Tibial nerve (tissue), 4 donors: ENCODE measurements around the gene OR5AK2.
"Not testable (repeated sequence)": the region's sequence is repeated elsewhere in the genome, so short reads cannot be mapped to it uniquely, and the experiment has no call there.

Source experiments
- CTCF ChIP-seq, 5 experiments: fragments of 200-600 bp in 3 of 5; fragments of 450-650 bp in 2 of 5; sonication (generic) in 3 of 5; IDR thresholded peaks; one replicate each; pipeline ENCODE4 v1.5.1; 2016 to 2019; ENCODE audit warnings: antibody characterized with exemption in 5 of 5, mild to moderate bottlenecking in 3 of 5, moderate library complexity in 2 of 5
- EP300 ChIP-seq, 2 donors: sonication (generic); formaldehyde crosslinking; IDR thresholded peaks; one replicate each; pipeline ENCODE4 v1.6.1; 2017; ENCODE audit warnings: antibody characterized with exemption in 2 of 2, mild to moderate bottlenecking in 1 of 2
- POLR2A ChIP-seq, 2 donors: fragments of 450-650 bp; IDR thresholded peaks; one replicate each; pipeline ENCODE4 v1.6.1; 2017; ENCODE audit warnings: antibody characterized with exemption in 2 of 2, mild to moderate bottlenecking in 2 of 2, moderate library complexity in 2 of 2

DNA sequence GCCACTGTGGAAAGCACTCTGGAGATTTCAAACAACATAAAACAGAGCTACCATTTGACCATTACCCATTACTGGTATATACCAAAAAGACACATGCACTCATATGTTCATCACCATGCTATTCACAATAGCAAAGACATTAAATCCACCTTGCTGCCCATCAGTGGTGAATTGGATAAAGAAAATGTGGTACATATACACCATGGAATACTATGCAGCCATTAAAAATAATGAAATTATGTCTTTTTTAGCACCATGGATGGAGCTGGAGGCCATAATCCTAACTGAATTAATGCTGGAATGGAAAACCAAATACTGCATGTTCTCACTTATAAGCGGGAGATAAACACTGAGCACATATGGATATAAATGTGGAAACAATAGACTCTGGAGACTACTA lies 34.8 kb upstream of the OR5AK2 start:
- not testable (repeated sequence) for TF ChIP-seq CTCF, POLR2A, EP300 (IDR thresholded peaks at IDR 0.05)
